ENCODE data around the gene PON1.

Gene PON1

DNA sequence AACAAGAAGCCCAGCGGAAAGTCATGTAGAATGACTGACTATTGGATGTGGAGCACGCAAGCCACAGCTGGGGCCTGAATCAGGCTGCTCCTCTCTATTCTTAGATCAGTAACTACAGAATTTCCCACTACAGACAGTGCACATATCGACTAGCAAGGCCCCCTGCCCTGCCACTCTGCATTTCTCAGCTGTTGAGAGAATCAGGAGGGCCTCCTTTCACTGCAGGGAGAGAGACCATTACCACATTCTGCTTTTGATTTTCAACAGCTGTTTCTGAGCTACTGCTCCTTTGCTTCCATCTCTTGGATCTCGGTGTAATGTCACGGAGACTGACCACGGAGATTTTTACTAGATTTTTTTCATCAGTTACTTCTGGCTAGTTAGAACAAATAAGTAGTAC, 73.8 kb downstream of the PON1 start:
- DNase-seq, result no peak
